ENCODE measurements around the gene TEN1. TPM values are rescaled to one million over a fixed set of nuclear protein-coding genes. Genes with fewer than 3 reads are reported as not detected.

Gene TEN1
- total RNA-seq, 2 donors from 2014 or later: 6.0 to 8.1 TPM

DNA sequence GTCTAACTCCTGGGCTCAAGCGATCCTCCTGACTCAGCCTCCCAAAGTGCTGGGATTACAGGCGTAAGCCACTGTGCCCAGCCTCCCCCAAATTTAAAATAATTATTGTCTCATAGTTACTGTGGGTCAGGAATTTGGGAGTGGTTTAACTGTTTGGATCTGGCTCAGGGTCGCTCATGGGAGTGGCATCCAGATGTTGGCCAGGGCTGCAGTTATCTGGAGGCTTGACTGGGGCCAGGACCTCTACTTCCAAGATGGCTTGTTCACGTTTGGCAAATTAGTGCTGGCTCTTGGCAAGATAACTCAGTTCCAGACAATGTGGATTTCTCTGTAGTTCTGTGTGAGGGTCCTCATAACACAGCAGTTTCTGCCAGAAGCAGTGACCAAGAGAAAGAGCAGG is 8.0 kb downstream of the TEN1 start:
- H3K27ac ChIP-seq: no peak overlapping the region
- H3K4me1 ChIP-seq (ENCODE audit: control insufficient read depth in 1 of 2, low read depth in 2 of 2): no peaks in the 10 kb centered on the region
- ATAC-seq (ENCODE audit: insufficient number of reproducible peaks, low FRiP score, low read depth) (no peak), DNase-seq (ENCODE audit: low spot score) (no peak)
- H3K9me3 ChIP-seq: no peaks in the 10 kb centered on the region
- TF ChIP-seq, protein P1, sequence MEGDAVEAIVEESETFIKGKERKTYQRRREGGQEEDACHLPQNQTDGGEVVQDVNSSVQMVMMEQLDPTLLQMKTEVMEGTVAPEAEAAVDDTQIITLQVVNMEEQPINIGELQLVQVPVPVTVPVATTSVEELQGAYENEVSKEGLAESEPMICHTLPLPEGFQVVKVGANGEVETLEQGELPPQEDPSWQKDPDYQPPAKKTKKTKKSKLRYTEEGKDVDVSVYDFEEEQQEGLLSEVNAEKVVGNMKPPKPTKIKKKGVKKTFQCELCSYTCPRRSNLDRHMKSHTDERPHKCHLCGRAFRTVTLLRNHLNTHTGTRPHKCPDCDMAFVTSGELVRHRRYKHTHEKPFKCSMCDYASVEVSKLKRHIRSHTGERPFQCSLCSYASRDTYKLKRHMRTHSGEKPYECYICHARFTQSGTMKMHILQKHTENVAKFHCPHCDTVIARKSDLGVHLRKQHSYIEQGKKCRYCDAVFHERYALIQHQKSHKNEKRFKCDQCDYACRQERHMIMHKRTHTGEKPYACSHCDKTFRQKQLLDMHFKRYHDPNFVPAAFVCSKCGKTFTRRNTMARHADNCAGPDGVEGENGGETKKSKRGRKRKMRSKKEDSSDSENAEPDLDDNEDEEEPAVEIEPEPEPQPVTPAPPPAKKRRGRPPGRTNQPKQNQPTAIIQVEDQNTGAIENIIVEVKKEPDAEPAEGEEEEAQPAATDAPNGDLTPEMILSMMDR (IDR thresholded peaks at IDR 0.05): no peak
- no peak overlapping the region for H3K4me3 ChIP-seq
- no peaks in the 10 kb centered on the region for H3K27me3 ChIP-seq (replicated peaks; ENCODE audit: insufficient read depth)
- no peaks in the 10 kb centered on the region for H3K36me3 ChIP-seq

DNA sequence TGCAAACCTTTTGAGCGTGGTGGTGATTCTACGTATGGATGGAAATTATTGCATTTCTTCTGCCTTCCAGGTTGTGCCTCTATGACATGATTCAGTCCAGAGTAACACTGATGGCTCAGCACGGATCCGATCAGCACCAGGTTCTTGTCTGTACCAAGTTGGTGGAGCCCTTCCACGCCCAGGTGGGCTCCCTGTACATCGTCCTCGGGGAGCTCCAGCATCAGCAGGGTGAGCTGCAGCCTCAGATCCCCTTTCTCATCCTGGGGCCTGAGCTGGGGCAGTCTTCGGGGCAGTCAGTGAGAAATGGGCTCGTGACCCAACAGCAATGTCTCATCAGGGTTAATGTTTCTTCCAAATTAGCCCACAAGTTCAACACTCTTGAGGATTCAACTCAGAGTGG is 12.4 kb downstream of the TEN1 start:
- Histone ChIP-seq H3K4me3 (no peak overlapping the region), H3K36me3 (peaks cover 10% of the 10 kb centered on the region), H3K9me3 (no peaks in the 10 kb centered on the region), H3K4me1 (ENCODE audit: control insufficient read depth in 1 of 2, low read depth in 2 of 2) (no peaks in the 10 kb centered on the region), H3K27ac (no peak overlapping the region), H3K27me3 (replicated peaks; ENCODE audit: insufficient read depth) (no peaks in the 10 kb centered on the region)
- ATAC-seq (ENCODE audit: insufficient number of reproducible peaks, low FRiP score, low read depth): no peak
- no peak for DNase-seq (ENCODE audit: low spot score)
- TF ChIP-seq, protein P1 (IDR thresholded peaks at IDR 0.05): no peak

DNA sequence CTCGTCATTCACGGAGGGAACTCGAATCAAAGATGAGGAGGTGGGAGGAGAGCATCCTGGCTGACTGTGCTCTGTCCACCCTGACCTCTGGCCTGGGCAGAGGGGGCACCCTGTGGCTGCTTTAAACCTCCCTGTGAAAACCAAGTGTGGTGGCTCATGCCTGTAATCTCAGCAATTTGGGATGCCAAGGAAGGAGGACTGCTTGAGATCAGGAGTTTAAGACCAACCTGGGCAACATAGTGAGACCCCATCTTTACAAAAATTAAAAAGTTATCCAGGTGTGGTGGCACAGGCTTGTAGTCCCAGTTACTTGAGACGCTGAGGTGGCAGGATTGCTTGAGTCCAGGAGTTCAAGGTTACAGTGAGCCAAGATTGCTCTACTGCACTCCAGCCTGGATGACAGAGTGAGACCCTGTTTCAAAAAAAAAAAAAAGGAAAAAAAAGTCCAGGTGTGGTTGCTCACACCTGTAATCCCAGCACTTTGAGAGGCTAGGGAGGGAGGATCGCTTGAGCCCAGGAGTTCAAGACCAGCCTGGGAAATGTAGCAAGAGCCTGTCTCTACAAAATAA is 15.8 kb downstream of the TEN1 start:
- Histone ChIP-seq H3K36me3 (peaks cover 10% of the 10 kb centered on the region), H3K27ac (no peak overlapping the region), H3K4me1 (ENCODE audit: control insufficient read depth in 1 of 2, low read depth in 2 of 2) (no peaks in the 10 kb centered on the region)

DNA sequence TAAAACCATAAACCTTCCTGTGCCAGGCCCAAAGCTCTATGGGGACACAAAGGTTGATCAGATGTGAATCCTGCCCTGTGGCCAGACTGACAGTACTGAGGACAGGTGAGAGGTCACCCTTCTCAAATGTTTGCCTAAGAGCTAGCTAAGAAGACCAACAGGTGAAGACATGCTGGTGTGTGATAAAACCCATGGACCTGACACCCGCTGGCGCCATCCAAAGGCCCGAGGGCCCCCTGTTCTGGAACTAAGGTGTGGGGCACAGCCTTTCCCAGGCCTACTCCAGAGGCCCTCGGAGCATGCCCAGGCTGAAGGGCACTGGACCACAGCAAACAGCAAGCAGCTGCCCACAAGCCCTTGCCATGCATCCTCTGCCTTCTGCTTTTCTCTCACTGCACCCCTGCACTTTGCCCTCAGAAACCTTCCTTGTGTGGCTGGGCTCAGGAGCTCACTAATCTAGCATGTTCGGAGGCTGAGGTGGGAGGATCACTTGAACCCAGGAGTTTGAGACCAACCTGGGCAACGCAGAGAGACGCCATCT is 16.4 kb downstream of the TEN1 start:
- H3K27me3 ChIP-seq (replicated peaks; ENCODE audit: insufficient read depth): no peaks in the 10 kb centered on the region
- TF ChIP-seq, protein P1 (IDR thresholded peaks at IDR 0.05): no peak
- DNase-seq (ENCODE audit: low spot score): no peak
- peaks cover 10% of the 10 kb centered on the region for H3K36me3 ChIP-seq
- ATAC-seq (ENCODE audit: insufficient number of reproducible peaks, low FRiP score, low read depth): no peak
- H3K9me3 ChIP-seq: no peaks in the 10 kb centered on the region
- no peaks in the 10 kb centered on the region for H3K4me1 ChIP-seq (ENCODE audit: control insufficient read depth in 1 of 2, low read depth in 2 of 2)
- H3K27ac ChIP-seq: no peak overlapping the region
- H3K4me3 ChIP-seq: no peak overlapping the region

More for the DNA sequence above, 15.8 kb downstream of the TEN1 start:
- TF ChIP-seq, protein P1 (IDR thresholded peaks at IDR 0.05): no peak
- no peak for ATAC-seq (ENCODE audit: insufficient number of reproducible peaks, low FRiP score, low read depth)
- Histone ChIP-seq H3K27me3 (replicated peaks; ENCODE audit: insufficient read depth) (no peaks in the 10 kb centered on the region), H3K9me3 (no peaks in the 10 kb centered on the region), H3K4me3 (no peak overlapping the region)
- DNase-seq (ENCODE audit: low spot score): no peak

DNA sequence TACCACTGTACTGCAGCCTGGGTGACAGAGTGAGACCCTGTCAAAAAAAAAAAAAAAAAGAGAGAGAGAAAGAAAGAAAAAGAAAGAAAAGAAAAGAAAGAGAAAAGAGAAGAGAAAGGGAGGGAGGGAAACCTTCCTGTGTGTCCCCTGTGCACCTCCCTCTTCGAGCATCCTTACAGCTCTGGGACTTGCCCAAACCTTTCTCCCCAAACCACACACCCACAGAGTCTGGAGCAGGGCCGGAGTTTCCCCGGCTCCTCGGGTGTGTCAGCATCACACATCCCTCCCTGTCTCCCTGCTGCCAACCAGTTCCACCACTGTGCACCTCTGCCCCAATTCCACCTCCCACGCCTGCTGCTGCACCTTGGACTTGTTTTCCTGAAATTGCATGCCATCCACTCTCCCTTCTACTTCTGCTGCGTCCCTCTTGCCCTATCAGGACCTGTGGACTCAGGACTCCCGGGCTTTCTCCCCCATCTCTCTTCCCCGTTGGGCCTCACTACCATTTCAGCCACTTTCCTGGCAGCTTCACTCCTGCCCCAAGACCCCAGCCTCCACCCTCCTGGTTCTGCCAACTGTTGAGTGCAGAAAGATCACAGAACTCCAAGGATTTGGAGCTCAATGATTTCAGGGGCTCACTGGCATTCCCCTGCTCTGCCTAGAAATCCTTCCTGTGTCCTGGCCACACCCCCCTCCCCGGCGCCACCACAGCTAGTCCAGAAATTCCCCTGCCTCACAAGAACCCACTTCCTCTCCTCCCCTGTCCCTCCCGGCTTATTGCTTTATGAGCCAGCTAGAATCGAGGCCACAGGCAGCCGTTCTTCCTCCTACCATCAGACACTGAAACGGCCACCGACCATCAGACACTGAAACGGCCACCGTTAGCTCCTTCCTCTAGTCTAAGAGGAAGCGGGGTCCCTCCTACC is 17.9 kb downstream of the TEN1 start:
- ATAC-seq (ENCODE audit: insufficient number of reproducible peaks, low FRiP score, low read depth): no peak

More for the DNA sequence above, 17.9 kb downstream of the TEN1 start:
- no peak overlapping the region for H3K27ac ChIP-seq
- no peak overlapping the region for H3K4me3 ChIP-seq
- H3K9me3 ChIP-seq: no peaks in the 10 kb centered on the region
- H3K36me3 ChIP-seq: peaks cover 10% of the 10 kb centered on the region
- TF ChIP-seq, protein P1 (IDR thresholded peaks at IDR 0.05): no peak
- DNase-seq (ENCODE audit: low spot score): no peak
- no peaks in the 10 kb centered on the region for H3K4me1 ChIP-seq (ENCODE audit: control insufficient read depth in 1 of 2, low read depth in 2 of 2)
- no peaks in the 10 kb centered on the region for H3K27me3 ChIP-seq (replicated peaks; ENCODE audit: insufficient read depth)

Data from thoracic aorta (tissue), 2 donors.